ENCODE measurements around the gene RSAD2.
"Not testable (repeated sequence)": the region's sequence is repeated elsewhere in the genome, so short reads cannot be mapped to it uniquely, and the experiment has no call there.

RSAD2 gene

DNA sequence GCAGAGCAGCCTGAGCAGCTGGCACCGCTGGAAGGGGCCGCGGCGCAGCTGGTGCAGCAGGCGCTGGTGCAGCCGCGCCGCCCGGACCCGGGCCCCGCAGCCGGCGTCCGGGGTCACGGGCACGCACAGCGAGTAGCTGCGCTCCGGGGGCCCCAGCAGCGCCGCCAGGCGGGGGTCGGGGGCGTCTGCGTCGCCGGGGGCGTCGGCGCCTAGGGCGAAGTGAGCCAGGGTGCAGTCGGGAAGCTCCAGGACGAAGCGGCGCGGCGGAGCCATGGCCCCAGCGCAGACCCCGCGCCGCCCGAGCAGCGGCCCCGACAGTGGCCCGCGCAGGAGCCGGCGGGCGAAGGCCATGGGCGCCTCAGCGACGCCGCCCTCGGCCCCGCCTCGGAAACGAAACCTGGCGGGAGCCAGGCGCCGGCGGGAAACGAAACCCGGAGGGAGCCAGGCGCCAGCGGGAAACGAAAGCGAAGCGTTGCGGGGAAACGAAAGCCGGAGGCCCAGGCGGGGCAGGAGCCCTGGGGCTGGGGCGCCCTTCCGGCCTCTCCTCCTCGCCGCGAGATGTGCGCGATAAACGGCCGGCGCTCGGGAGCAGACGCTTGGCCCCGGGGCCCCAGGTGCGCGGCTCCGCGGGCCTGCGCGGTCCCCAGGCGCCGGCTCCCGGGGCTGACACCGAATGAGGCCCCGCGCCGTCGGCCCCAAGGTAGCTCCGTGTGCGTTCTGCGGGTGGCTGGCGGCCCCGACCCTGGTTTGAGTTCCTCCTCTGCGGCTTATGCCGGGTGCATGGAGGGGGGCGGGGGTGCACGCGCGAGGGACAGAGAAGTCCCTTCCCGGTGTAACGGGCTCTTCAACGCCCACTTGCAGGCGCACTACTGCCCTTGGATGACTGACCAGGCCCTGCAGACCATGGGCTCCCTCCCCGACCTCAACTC is 12.0 kb upstream of the RSAD2 start, which contains the start of gene CMPK2:
Gene CMPK2 (minus strand): TSS at position 562 of the 929 bp plus-strand sequence. CDS start 211 bp downstream, at position 351.
- DNase-seq = peak; percentile 74

DNA sequence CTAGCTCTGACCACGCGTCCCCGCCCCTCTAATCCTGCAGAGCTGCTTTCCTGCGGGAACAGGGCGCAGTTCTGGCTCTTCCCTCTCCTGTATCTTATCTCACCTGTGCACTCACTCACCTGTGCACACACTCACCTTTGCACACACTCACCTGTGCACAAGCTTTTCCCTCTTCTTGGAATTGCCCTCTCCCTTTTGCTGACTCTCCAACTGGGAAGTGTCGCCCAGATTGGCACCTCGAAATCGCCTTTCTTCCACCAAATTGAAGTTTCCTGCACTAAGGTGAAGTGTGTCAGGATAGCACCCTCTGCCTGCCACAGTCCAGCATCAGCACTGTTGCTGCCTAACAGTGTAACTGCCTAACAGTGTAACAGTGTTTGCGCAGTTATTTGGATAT is 11.3 kb upstream of the RSAD2 start:
- DNase-seq = peak; percentile 36

DNA sequence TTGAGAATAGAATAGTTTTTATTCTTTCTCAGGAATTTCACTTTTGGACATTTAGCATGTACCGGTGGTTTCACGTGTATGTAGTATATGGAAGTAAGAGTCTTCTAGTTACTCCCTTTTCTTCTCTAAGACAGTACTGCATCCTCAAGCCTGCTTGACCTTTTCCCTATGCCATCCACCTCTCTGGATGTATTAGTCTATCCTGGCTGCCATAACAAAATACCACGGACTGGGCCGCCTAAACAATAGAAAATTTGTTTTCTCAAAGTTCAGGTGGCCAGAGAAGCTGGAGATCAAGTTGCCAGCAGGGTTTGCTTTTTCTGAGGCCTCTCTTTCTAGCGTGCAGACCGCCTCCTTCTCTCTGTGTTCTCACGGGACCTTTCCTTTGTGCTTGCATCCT is 10.6 kb upstream of the RSAD2 start:
- DNase-seq = no peak

DNA sequence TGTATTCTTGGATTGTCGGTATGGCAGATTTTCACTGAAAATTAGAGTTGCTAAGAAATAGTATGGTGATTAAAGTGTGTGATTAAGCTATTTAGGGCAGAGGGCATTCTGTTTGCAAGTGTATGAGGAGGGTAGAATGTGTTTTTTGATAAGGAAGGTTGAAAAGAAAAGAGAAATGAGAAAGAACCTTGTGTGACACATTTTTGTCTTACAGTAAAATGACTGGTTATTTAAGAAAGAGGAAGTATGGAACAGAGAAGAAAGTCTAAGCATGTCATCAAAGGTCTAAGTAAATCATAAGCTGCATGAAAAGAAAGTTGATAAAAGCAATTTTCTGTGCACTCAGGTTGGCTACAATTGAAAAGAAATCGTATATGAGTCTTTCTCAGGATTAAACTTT is 5.2 kb upstream of the RSAD2 start:
- DNase-seq = no peak

DNA sequence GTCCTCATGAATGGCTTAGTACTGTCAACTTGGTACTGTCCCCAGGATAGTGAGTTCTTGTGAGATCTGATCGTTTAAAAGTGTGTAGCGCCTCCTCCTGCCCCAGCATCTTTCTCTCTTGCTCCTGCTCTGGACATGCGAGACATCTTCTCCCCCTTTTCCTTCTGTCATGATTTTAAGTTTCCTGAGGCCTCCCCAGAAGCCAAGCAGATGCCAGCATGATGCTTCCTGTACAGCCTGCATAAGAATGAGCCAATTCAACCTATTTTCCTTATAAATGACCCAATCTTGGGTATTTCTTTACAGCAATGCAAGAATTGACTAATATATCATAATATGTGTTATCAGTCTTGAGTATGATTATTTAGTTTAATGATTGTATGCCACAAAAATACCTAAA is 3.5 kb upstream of the RSAD2 start:
- DNase-seq = no peak

DNA sequence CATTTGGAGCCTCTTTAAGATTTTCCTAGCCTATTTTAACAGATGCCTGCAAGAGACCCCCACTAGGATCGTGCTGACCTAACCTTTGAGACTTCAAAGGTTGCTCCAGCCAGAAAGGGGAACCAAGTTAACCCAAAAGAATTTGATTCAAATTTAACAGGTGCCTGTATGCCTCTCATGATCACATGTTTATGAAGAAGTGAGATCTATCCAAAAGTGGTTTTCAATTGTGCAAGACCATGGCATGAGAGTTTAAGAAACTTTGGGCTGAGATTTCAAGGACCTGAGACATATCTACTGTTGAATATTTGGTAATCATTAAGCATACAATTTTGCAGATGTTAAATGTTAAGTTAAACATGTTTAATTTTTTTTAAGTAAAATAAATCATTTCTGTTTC is 1.3 kb upstream of the RSAD2 start:
- DNase-seq = no peak

DNA sequence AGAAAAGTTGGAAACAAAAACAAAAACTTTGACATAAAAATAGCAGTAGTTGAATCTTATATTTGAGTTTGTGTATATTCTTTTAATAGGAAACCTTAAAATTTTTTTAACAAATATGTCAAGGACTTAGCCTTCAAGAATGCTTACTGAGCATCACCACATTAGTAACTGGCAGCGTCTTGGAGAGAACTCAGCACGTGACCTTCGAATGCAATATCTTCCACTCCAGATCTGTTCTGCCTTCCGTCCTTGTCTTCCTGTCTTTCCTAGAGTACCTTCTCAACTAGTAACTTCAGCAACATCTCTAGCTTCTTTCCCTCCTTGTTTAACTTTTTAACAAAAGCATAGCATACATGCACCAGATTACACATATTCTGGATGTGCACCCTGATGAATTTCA is 972 bp downstream of the RSAD2 start:
- no peak for DNase-seq

DNA sequence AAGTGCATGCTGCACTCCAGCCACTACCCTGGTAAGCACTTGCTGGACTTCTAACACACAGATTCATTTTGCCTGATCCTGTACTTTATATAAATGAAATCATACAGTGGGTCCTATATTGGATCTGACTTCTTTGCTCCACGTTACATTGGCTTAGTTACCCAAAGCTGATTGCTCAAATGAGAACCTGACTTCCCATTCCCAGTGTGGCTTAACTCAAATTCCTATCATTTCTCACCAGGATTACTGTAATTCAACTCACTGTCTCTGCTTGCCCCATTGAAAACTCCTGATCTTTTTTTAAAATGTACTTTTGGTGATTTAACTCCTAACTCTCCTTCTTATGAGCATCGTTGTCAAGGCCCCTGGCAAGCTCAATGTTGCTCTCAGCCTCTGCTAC is 1.4 kb downstream of the RSAD2 start:
- no peak for DNase-seq

DNA sequence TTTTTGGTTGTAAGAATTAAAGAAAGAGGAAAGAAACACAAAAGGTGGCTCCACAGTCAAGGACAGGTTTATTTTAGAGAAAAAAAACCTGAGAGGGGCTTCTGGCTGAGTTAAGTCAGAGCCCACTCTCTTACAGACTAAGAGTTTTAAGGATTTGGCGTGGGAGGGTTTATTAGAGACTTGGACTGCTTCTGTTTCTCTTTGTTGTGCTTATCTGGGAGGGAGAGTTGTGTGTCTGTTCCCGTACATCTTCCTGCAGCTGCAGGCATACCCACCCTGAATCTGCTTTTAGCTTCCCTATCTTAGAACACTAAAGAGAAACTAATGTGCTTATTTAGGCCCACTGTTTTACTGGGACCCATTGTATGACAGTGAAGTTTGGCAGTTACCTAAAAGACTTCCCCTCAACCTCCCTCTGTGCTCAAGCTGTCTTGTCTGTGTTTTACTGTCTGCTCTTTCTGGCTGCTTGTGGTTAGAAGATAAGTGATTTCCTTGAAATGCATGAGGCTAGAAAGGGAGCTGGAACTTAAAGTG is 2.7 kb downstream of the RSAD2 start:
- no peak for DNase-seq

DNA sequence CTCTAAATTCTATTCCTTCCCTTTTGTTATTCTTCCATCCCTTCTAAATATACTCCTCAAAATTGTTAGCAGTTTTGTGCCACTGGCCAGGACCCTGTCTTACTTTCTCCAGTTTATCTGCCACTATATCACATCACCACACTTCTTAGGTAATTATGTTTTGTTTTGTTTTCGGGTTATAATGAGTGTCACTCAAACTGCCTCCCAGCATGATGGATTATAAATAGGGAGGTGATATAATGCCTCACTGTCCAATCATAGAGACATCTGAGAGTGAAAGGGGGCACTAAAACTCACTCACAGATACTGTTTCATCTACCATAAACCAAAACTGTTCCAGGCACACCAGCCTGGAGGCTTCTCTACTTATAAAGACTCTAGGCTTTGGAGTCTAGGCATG is 3.5 kb downstream of the RSAD2 start:
- no peak for DNase-seq

DNA sequence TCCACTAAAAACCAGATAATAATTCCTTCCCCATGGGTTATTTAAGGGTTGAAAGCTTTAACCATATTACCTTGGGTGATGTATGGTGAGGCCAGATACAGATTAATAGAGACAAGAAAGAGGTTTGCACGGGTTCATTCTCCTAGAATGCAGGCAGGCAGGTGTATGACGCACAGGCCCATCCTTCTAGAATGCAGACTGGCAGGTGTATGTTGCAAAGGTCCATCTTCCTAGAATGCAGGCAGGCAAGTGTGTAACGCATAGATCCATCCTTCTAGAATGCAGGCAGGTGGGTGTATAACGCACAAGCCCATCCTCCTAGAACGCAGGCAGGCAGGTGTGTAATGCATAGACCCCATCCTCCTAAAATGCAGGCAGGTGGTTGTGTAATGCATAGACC is 3.9 kb downstream of the RSAD2 start:
- no peak for DNase-seq

DNA sequence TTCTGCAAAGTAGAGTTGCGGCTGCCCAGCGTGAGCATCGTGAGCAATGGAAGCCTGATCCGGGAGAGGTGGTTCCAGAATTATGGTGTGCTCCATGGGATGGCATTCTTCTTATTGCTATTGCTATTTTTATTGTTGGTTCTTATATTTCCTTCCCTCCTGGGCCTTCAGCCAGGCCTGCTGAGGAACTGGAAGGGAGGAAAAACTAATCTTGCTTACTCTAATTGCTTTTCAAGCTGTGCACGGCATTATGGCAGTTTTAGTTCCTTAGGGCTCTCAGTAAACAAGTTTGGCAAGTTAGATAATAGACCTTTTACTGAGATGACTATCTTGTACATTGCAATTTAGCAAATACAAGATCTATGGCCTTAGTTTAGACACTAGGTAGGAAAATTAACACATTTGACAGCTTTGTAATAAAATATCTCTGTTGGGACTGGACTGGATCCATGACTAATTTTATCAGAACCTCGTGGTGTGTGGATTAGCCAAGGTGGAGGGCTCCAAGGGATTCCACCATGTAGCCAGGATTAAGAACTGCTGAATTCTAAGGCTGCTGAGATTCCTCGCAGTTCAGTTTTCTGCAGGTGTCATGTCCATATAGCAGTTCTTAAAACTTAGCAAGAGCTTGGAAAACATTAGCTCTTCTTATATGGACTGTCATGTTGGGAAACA is 6.0 kb downstream of the RSAD2 start:
- DNase-seq = no peak

DNA sequence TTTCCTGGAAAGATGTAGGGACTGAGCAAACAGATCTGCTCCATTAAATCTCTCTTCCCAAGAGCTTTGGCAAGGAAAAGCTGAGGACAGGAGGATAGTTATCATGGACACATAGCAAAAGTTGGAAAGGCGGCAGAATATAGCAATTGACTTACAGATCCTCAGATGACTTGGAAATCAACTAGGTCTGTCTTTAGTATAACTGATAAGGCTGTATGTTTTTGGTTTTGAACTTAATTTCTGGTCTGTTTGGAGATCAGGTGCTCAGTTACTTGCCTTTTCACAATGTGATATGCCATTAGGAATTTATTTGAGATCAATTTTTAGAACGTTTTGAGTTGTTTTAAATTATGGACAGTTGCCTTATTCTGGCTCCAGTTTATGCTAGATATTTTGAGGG is 8.0 kb downstream of the RSAD2 start:
- DNase-seq = no peak

DNA sequence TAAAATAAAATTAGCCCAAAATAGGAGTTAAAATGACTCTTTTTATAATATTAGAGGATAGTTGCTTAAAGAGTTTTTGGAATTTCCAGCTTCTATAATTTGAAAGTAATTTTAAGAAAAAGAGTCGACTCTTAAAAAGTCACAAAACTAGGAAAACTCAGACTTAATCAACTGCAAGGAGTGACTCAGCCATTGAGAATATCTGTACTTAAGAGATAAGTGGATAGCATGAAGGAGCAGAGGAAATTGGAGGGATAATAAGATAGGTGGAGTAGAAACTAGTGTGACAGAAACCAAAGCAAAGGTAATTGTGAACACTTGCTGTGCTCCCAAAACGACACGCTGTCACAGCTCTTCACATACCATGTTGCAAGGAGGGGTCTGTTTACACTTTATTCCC is 8.4 kb downstream of the RSAD2 start:
- no peak for DNase-seq

DNA sequence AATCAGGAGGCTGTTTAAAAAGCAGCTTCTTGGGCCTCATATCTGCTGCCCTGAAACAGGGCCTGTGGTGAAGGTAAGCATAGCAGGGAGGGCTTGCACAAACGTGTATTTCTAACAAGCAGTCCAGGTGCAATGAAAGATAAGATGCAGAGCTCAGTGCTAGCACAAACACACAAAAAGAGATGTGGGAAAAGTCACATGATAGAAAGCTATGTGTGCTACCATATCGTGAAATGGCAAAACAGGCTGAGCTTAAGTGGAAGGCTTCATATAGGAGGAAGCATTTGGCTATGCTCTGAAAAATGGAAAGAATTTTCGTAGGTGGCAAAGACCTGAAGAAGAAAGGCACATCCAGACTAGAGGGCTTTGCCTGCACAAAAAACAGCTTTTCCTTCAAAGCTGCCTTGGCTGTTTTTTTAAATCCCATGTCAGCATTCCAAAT is 10.2 kb downstream of the RSAD2 start:
- DNase-seq = no peak

DNA sequence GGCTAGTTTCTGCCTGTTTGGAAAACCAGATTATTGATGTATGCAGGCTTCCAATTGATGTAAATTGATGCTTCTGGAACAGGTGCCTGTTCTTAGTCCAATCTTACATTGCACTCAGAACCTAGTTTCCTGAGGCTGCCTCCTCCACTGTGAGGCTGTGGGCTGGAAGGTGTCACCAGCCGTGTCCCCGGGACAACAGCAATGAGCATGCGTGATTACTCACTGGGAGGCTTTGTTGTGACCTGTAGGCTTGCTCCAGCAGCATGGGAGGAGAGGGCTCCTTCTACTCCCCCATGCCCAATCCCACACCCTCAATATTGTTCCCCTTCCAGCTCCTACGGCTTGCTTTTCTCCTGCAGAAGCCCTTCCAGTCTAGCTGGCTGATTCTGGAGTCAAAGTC is 11.1 kb downstream of the RSAD2 start:
- DNase-seq = no peak

DNA sequence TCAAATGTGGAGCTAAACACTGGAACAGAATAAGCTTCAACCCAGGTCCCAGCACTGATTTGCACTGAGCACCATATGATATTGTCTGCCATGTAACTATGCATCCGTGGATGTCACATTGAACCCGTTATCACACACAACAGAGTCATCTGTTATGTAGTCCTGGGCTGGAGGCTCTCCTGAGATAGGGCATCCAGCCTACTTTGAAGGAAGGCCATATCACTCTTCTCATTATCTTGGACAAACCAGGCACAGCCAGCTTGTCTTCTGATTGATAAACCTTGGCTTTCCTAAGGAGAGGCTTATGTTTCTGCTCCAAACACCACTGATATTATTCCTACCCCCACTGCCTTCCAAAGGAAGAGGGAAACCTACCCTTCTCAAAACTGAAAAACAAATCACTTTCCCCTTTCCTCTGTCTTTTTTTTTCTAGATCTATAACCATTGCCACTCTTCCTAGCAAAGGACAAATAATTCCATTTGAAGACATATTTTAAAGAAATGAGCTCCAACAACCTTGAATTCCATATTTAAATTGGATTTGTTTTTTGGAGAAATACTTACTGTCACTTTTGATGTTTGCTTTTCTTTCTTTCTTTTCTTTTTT is 16.4 kb downstream of the RSAD2 start:
- DNase-seq = no peak

DNA sequence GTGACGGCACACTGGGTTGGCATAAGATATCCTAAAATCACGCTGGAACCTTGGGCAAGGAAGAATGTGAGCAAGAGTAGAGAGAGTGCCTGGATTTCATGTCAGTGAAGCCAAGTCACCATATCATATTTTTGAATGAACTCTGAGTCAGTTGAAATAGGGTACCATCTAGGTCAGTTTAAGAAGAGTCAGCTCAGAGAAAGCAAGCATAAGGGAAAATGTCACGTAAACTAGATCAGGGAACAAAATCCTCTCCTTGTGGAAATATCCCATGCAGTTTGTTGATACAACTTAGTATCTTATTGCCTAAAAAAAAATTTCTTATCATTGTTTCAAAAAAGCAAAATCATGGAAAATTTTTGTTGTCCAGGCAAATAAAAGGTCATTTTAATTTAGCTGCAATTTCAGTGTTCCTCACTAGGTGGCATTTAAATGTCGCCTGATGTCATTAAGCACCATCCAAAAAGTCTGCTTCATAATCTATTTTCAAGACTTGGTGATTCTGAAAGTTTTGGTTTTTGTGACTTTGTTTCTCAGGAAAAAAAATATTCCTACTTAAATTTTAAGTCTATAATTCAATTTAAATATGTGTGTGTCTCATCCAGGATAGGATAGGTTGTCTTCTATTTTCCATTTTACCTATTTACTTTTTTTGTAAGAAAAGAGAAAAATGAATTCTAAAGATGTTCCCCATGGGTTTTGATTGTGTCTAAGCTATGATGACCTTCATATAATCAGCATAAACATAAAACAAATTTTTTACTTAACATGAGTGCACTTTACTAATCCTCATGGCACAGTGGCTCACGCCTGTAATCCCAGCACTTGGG is 19.6 kb downstream of the RSAD2 start:
- no peak for DNase-seq

DNA sequence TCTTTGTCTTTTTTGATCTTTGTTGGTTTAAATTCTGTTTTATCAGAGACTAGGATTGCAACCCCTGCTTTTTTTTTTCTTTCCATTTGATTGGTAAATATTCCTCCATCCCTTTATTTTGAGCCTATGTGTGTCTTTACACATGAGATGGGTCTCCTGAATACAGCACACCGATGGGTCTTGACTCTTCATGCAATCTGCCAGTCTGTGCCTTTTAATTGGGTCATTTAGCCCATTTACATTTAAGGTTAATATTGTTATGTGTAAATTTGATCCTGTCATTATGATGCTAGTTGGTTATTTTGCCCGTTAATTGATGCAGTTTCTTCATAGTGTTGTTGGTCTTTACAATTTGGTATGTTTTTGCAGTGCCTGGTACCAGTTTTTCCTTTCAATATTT is 25.0 kb downstream of the RSAD2 start:
- DNase-seq = not testable (repeated sequence)

DNA sequence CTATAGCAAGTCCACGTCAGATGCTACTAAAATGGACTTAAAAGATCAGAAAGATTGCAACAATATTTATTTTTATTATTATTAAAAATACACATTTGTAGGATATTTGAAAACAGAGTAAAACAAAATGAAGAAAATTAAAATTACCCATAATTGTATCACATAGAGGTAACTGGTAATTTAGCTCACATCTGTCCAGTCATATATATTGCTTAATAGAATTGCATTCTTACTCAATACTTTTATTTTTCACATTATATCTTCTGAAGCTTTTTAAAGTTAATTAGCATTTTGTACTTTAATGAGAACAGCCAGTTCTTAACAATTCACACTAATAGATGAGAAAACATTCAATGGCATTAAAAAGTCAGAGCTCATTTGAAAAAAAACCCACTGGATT is 28.1 kb downstream of the RSAD2 start:
- DNase-seq = no peak

DNA sequence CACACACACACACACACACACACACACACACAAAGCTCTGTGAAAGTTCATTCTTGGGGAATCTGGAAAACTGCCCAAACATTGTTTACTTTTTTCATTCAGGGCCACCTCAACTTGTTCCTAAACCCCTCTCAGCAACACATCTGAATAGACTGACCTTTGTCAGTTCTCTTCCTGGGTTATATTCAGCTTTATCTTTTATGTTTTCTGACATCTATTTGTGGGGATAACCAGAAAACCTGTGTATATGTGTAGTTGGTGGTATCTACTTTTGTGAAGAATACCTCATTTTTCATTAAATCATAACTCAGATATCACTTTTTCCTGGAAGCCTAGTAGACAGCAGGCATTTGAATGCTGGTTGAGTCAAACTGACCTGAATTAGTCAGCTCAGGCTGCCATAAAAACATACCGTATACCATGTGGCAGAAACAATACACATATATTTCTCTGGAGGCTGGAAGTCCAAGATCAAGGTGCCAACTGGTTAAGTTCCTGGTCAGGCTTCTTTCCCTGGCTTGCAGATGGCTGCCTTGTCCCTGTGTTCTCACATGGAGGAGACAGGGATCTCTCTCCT is 28.7 kb downstream of the RSAD2 start:
- no peak for DNase-seq

DNA sequence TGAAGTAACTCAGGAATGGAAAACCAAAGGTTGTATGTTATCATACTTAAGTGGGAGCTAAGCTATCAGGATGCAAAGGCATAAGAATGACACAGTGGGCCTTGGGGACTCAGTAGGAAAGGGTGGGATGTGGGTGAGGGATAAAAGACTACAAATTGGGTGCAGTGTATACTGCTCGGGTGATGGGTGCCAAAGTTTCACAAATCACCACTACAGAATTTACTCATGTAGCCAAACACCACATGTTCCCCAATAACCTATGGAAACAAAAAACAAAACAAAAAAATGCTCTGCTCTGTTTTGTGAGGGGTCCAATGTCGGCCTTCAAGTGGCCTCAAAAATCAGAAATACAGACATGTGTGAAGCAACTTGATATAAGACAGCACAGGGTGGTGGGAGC is 30.7 kb downstream of the RSAD2 start:
- no peak for DNase-seq

Data from activated CD8-positive, alpha-beta memory T cell treated with anti-CD3 and anti-CD28 coated beads, Interleukin-2, amount 50 U/mL, for 4 hours (primary cell).